D721Med (cell line): ENCODE measurements around the gene NEB.

Experiments used
- DNase-seq: peaks from one replicate; pipeline ENCODE4 v3.0.0; 2011; ENCODE audit warnings: low spot score; ENCODE audit not compliant: insufficient read length
- FAIRE-seq: peaks from 2 replicates; lab custom pipeline; 2011; peaks lifted over from hg19 to GRCh38; lab: Jason Lieb, UNC
- TF ChIP-seq, protein P1 (sequence below): IDR thresholded peaks from 2 replicates; pipeline ENCODE4 v1.5.1; 2012; ENCODE audit warnings: mild to moderate bottlenecking, control low read depth; ENCODE audit not compliant: insufficient read depth; ENCODE audit errors: missing control alignments

Gene NEB

DNA sequence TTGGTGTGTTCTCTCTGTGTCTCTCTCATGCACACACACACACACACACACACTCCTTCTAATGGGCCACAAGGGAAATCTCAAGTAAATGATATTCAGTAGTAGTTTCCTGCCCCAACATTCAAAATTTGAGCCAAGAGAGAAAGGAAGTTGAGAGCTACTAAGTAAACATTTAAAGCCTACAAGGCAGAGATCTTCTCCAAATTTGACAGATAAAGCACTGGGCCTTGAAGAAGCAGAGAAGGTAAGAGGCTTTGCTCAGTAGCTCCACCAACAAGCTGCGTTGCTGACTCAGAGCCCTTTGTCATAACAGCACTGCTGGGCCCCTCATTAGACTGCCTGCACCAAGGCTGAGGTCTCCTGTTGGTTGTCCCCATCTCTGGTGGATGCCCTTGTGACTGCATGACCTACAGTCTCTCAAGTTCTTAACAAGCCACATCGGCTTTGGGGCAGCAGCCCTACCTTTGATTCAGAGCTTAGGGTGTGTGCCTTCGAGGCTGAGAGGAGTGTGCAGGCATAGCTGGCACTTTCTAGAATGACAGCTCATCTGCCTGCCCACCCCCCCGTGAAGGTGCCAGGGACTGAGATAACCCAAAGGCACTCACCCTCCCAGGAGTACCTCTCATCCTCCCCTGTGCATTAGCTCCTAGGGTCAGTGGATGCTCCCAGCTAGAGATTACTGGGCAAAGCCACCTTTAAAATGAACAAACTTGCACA lies 32.3 kb upstream of the NEB start:
- FAIRE-seq, result no peak
- TF ChIP-seq, protein P1, sequence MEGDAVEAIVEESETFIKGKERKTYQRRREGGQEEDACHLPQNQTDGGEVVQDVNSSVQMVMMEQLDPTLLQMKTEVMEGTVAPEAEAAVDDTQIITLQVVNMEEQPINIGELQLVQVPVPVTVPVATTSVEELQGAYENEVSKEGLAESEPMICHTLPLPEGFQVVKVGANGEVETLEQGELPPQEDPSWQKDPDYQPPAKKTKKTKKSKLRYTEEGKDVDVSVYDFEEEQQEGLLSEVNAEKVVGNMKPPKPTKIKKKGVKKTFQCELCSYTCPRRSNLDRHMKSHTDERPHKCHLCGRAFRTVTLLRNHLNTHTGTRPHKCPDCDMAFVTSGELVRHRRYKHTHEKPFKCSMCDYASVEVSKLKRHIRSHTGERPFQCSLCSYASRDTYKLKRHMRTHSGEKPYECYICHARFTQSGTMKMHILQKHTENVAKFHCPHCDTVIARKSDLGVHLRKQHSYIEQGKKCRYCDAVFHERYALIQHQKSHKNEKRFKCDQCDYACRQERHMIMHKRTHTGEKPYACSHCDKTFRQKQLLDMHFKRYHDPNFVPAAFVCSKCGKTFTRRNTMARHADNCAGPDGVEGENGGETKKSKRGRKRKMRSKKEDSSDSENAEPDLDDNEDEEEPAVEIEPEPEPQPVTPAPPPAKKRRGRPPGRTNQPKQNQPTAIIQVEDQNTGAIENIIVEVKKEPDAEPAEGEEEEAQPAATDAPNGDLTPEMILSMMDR, result no peak
- no peak for DNase-seq

DNA sequence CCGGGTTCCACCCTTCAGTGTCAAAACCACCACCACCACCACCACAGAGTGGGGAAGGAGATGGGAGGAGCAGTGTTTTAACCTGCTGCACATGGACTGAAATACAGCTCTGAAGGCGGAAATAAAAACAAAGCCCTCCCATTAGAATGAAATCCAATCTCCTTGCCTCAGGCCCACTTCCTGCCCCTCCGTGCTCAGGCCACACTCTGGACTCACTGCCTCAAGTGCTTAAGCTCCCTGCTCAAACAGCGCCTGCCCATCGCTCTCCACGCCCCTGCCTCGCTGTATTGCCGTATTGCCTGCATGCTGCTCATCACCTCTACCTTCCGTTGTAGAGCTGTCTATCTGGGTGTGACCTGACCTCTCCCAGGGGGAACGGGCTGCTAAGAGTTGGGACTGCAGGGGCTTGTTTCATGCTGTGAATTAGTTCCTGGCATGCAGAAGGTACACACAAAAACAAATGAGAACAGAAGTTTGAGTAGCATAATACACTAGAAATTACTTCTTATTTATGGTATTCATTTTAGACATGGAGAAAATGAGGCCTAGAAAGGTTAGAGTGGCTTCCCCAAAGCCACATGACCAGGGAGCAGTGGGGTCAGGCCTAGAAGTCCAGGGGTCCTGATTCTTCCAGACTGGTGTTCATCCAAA lies 31.6 kb upstream of the NEB start:
- TF ChIP-seq, protein P1, result no peak
- FAIRE-seq (no peak), DNase-seq (no peak)

DNA sequence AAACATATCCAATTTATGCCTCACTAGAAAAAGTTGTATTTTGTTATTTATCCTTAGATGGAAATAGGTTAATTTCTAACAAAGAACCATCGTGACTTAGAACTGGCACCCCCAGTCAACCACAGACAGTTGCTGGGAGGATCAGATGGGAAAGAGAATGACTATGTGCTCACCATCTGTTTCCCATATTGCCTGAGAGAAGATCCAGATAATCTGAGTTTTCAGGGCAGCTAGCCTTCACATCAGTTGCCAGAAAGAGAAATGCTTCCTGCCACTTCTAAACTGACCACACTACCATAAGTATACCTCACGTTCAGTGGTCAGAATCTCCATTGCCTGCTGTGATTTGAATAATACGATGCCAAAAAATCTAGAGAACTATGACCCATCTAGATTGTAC lies 28.4 kb upstream of the NEB start:
- no peak for DNase-seq
- no peak for FAIRE-seq
- TF ChIP-seq, protein P1, result no peak

DNA sequence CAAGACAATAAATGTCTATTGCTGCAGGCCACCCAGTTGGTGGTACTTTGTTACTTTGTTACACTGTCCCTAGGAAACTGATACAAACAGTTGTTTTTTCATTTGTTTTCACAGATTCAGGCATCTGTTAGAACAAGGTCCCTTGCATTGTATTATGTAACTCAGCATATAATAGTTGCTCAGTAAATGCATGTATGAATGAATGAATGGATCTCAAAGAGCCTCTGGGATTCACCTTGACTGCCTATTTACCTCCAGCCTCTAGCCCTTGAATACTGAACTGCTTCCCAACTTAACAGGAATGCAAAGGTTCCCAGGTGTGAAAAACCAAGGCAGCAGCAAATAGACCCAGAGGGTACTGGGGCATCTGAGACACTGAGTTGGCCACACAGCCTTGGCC lies 27.4 kb upstream of the NEB start:
- TF ChIP-seq, protein P1, result no peak
- DNase-seq (no peak), FAIRE-seq (no peak)

DNA sequence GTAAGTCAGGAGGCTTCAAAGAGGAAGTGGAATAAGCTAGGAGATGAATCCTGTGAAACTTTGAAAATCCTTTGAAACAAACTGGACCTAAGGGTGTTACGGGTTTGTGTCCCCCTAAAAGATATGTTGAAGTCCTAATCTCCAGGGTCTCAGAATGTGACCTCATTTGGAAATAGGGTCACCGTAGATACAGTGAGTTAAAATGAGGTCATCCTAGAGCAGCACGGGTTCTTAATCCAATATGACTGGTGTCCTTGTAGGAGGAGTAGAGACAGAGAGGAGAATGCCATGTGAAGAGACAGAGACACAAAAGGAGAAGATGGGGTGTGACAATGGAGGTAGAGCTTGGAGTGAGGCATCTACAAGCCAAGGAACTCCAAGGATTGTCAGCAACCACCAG lies 26.9 kb upstream of the NEB start:
- FAIRE-seq (no peak), DNase-seq (no peak)
- TF ChIP-seq, protein P1, result no peak

DNA sequence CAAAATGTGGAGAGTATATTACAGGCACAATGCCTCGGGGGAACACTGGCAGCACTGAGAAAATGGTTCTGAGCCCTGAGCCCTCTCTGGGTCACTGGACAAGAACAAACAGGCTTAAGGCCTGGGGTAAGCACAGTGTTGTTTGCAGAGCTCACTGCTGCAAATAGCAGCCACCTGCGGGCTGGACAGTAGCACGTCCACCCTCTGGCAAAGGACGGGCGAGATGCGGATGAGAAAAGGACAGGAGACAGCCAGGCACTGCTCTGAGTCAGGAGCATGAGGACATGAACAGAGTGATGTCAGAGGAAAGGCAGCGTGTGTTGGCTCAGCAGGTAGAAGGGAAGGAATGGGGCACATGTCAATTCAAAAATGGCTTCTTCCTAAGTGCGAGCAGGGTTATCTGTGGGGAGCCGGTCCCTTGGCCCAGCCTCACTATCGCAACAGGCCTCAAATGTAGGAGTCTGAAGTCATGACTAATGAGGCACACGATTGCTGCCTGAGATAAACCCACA lies 25.9 kb upstream of the NEB start:
- FAIRE-seq (no peak), DNase-seq (no peak)
- TF ChIP-seq, protein P1, result no peak

DNA sequence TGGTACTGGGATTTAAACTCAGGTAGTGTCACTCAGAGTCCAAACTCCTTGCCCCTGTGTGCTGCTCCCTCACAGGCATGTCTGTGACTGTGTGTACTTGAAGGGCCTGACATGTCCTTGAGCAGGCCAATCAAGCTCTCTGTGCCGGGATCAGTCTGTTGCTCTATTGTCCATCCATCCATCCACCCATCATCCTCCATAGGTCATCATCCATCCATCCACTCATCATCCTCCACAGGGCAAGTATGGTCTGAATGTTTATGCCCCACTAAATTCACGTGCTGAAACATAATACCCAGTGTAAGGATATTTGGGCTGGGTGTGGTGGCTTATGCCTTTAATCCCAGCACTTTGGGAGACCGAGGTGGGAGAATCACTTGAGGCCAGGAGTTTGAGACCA lies 24.5 kb upstream of the NEB start:
- TF ChIP-seq, protein P1, result no peak
- no peak for FAIRE-seq
- DNase-seq, result no peak
